Stimulated activated CD8-positive, alpha-beta memory T cell treated with anti-CD3 and anti-CD28 coated beads, Interleukin-7, amount 100 ng/mL, for 1 hour (primary cell): Measurements from ENCODE around the gene MBTPS2.
"Not testable (repeated sequence)": the region's sequence is repeated elsewhere in the genome, so short reads cannot be mapped to it uniquely, and the experiment has no call there.

ENCODE experiments used
- DNase-seq, 2 donors: peaks; one replicate each; pipeline ENCODE4 v3.0.0-alpha.2; 2020; ENCODE audit warnings: low read depth in 2 of 2

The MBTPS2 gene

DNA sequence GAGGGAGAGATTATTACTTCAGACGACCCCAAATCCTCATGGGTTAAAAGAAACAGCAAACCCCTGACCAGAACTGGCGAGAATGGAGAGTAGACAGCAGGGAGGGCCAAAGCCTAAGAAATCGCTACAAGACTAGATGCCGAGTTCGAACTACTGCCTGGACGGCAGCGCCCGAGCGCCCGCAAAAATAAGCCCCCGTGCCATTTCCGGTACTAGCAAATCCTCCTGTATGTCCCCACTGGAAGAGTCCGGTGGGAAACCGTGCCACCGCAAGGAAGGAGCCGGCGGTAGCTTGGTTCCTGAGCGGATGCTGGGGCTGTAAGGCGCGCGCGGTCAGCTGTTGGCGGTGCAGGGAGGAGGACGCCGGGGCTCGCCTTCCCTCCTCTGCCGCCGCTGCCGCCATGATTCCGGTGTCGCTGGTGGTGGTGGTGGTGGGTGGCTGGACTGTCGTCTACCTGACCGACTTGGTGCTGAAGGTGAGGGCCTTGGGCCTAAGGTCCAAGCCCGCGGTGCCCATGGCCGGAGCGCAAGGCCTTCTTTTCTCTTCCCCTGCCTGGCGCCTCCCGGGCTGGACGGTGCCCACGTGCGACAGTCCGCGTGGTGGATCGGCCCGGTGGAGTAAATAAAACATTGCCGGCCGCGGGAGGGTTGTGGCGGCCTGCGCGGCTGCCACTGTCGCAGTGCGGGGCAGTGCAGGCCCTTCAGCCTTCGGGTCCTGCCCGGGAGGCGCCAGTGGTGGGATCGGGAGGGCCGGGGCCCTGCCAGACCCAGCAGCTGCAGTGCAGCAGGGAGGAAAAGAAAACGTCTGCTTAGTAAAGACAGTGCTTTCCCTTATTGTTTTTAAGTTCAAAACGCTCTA is at the start of gene MBTPS2:
Gene MBTPS2 (plus strand): TSS at position 284 of the 859 bp plus-strand sequence. CDS start 118 bp downstream, at position 402.
- peak; percentile 57 to 59 for DNase-seq

DNA sequence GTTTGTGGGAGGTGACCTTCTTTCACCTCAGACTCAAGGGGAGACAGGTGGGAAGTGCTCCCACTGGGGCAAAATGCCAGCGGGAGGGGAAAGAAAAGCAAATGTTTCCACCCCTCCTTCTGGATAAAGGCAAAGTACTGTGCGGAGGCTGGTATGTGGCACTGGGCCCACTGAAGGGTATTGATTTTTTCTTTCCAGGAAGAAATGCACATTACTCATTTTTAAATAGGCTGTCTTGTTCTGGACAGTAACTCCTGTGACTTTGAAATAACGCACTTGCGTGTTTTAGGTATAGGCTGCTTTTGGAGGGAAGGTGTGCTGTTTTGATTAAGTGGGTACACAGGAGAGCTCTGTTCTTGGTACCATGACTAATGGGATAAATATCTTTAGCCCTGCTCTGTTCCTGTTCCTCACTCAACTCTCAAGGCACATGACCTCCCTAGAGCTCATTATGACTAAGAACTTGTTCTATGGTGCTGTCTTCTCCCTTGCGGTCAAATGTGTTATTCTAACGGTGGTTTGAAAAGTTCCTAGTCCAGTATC is 40.7 kb upstream of the MBTPS2 start:
- no peak for DNase-seq

DNA sequence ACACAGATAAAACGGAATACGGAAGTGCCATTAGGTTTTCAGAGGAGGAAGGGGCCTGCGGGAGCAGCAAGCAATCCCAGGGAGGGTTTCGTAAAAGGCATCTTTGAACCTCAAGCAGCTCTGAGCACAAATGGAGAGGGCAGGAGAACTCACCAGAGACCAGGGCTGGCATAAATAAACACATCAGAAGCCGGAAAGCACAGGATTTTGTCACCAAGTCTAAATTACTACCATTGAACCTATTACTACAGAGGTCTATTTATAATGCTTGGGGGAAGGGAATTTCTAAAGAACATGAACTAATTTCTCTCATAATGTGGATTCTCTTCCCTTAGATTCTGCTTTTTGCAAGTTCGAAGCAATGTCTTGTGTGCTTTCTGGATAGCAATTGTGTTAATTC is 39.6 kb upstream of the MBTPS2 start:
- no peak for DNase-seq

DNA sequence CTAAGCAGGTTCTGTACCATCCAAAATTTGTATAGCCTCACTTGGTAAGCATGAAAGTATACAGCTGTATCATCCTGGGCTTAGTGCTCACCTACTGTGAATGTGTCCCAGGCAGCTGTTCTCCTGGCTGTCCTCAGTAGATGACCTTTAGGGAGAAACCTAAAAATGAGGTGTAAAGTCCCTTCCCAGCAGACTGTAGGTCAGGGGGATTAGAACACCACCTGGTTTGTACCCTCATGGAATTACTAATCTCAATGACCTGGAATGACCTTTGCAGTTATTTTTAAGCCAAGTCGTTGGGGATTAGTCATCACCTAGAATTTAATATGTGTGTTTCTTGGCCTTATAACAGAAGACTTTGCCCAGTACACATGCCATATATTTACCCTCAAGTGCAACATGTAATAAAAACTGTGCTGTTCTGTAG is 39.1 kb upstream of the MBTPS2 start:
- DNase-seq, result no peak

DNA sequence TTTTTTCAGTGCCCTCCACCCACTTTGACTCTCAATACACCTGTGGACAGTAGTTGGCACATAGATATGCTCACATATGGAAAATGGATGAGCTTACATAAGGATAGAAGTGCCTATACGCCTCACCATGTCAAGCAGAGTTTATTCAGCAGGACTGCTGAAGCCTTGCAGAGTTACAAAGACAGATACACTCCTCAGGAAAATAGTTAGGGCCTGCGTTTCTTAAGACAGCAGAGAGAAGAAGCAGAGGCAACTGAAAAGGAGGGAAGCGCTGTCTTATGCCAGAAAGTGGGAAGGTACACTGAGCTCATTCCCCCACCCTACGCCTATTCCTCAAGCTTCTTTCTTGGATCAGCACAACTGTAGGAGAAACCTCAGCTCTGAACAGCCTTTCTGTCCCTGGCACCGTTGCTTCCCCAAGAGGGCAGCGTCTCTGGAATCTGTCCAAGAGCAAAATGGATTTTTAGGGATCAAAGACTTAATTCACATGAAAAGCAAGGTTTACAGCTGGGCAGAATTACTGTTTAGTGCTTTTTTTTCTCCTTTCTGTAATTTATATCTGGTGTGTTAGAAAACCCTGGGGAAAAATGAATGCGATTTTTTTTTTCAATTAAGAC is 37.3 kb upstream of the MBTPS2 start:
- DNase-seq, result no peak

DNA sequence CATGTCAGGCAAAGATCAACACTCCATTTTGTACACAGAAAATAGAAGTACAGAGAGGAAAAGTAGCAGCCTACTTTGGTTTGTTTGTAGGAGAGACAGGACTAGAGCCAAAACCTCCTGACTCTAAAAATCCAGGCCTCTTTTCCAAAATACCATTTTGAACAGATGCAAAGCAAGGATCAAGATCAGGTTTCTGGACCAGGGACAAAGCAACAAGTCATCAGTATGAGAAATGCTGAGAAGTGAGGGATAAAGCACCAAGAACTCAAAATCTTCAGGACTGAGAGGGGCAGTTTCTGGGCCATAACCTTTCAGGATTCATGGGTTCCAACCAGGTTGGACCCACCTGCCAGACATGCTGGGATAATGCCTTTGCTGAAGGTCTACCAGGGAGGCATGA is 36.6 kb upstream of the MBTPS2 start:
- no peak for DNase-seq

DNA sequence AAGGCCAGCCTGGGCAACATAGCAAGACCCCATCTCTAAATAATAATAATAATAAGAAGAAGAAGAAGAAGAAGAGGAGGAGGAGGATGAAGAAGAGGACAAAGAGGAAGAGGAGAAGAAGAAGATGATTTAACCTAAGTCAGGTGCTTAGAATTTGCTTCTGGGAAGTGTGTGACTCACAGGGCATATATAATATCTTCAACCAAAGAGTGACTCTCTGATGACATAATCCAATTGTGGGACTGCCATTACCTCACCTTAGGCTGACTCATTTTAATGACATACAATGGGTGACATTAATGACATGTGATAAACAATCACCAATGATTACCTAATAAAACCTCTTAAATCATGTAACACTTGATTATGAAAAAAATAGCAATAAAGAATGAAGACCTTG is 32.7 kb upstream of the MBTPS2 start:
- no peak for DNase-seq

DNA sequence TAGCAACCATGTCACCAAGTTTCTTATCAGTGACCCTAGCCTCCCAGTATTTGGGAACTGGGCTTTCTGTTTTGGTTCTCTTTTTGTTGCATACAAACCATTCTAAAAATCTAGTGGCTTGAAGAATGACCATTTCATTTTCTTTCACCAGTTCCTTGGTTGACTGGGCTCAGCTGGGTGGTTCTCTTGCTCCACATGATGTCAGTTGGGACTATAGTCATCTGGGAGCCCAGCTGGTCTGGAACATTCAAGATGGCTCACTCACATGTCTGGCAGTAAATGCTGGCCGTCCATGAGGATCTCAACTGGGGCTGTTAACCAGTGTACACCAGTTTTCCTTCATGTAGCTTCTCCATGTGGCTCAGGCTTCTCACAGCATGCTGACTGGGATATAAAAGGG is 27.6 kb upstream of the MBTPS2 start:
- no peak for DNase-seq

DNA sequence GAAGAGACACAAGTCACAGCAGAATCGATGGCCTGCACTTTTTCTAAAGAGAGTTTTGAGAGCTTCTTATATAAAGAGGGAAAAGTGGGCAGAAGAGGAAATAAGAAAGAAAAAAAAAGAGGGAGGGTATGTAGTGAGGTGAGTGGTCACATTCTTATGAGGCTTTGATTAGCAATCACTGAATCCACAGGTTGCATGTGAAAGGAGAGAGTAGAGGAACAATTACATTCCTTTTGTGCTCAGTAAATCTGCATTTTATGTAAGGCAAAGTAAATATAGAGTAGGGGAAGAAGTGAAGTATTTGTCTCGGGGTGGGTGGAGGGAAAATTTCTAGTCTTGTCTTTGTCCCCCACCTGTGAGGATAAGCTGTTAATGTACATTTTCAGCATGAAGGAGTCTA is 26.8 kb upstream of the MBTPS2 start:
- no peak for DNase-seq

DNA sequence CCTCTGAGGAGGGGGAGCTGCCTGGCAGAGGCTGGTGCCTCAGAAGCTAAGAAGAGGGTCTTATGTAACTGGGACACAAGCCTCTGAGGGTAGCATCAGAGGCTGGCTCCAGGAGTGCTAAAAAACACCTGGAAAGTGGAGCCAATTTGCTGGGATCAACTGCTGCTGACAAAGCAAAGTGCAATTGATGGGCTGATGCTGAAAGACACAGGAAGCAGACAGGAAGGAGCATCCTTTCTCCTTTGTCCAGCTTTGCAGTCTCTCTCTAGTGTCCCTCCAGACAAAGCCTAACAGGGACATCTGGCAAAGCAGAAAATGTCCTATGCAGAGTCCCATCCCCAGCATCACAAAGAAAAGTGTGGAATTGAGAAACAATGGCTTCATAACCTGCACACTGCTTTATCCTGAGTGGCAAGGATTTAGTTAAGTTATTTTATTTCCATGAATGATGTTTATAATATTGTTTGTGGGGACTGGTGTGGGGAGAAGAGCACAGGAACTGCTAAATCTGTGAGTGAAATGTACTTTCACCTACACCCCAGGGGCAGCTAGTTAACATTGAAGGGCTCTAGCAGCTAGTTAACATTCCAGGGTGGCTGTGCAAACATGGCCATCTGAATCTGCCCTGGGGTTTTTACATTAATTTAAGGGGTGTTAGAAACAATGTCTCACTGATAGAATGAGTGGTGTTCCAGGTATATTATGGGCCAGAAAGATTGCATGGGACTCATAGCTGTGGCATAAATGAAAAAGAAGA is 25.6 kb upstream of the MBTPS2 start:
- no peak for DNase-seq

DNA sequence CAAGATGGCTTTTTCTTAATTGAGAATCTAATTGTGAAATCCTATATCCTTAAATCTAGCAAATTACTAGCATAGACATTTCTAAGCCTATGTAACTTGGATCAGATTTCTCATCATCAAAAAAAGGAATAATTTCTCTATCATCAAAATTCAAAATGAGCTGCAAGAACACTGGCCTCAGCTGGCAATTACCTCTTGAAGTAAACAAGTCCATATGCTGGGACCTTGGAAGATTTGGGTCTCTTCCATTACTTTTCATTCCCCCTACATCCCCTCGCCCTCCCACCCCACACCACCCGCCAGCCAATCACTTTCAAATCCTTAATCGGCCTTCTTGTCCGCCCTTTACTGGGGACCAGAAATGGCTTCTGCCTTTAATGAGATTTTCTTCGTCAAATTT is 23.3 kb upstream of the MBTPS2 start:
- no peak for DNase-seq

DNA sequence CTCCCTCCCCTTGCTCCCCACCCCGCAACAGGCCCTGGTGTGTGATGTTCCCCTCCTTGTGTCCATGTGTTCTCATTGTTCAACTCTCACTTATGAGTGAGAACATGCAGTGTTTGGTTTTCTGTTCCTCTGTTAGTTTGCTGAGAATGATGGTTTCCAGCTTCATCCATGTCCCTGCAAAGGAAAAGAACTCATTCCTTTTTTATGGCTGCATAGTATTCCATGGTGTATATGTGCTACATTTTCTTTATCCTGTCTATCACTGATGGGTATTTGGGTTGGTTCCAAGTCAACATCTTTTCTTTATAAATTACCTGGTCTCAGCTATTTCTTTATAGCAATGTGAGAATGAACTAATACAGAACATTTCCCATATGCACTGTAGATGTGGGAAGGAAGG is 19.2 kb upstream of the MBTPS2 start:
- not testable (repeated sequence) for DNase-seq

DNA sequence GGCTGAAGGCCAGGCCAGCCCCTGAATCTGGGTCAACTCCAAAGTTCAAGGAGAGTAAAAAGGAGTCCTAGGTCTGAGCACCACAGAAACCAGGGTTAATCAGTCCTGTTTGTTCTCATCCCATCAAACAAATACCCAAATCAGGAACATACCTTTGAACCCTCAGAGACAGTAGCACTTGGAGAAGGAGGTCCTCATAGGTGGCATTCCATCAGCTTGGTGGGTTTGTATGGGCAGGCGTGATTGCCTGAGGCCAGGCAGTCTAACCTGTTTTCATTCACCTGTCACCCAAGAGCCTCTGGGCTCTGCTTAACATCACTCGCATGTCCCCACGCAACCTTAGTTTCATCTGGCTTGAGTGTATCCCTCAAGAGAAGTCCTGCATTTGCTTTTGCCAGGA is 17.5 kb upstream of the MBTPS2 start:
- DNase-seq, result no peak

DNA sequence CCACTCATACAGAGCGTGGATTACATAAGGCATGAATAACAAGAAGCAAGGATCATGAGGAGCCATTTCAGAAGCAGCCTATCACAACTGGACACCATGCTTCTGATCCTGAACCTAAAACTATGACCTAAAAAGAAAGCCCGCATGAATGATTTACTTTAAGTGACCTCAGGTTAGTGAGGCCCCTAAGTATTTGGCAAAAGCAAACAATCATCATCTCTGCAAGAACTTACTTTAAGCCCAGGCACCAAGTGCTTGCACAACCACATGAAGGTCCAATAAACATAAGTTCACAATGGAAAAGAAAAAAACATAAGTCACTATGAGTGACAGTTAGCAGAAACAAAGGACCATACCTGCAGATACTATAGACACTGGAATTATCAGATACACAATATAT is 7.9 kb upstream of the MBTPS2 start:
- no peak for DNase-seq

DNA sequence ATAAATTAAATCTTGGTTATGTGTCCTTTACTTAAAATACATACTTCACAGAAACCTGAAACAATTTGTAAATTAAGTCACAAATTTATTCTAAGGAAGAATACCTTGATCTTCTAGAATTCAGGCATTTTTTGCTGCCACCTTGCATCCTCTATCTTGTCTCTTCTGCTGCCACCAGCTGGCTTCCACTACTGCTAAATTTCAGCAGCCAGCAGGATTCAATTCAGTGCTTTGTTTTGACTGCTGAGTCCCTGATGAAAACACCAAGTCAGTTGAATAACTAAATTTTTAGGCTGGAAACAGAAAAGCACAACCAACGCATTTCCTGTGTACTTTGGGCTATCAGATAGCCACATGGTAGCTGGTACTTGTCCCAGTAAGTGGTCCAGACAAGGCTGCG is 2.4 kb upstream of the MBTPS2 start:
- DNase-seq, result no peak

DNA sequence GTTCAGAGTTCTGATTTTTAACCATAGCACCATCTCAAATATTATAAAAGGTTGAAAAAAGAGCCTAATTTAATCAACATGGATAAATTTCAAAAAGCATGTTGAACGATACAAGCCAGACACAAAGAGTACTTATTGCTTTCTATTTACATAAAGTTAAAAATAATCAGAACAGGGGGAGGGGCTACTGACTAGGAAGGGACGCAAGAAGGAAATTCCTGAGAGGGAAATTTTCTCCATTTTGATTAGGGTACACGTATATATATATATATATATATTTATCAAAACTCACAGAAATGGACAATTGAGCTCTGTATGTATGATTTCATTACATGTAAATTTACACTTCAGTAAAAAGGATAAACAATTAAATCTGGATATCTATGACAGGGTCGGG is 482 bp upstream of the MBTPS2 start:
- DNase-seq, result no peak

DNA sequence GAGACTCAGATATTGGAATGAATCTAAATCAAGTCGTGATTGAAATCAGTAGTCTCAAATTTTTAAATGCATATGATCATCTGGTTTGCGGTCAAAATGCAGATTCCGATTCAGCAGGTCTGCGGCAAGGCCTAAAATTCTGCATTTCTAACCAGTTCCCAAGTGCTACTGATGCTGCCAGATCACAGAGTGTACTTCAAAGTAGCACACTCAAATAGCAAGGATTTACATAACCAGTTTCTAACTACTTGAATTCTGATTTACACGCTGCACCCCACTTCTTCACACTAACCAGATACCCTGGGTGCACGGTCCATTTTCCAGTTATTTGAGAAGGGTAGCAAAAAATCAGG is 752 bp downstream of the MBTPS2 start:
- DNase-seq, result no peak

DNA sequence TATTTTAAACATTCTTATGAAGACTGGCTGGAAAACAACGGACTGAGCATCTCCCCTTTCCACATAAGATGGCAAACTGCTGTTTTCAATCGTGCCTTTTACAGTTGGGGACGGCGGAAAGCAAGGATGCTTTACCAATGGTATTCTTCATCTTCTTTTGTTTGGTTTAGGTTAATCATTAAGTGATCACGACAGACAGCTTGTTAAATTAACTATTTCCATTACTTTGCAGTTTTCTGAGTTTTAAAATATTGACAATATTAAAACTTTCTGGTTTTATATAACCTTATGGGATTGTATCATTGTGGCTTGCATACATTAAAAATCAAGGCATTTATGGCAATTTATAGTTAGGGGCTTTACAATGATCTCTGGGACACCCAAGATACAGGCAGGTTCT is 3.8 kb downstream of the MBTPS2 start:
- DNase-seq, result no peak

DNA sequence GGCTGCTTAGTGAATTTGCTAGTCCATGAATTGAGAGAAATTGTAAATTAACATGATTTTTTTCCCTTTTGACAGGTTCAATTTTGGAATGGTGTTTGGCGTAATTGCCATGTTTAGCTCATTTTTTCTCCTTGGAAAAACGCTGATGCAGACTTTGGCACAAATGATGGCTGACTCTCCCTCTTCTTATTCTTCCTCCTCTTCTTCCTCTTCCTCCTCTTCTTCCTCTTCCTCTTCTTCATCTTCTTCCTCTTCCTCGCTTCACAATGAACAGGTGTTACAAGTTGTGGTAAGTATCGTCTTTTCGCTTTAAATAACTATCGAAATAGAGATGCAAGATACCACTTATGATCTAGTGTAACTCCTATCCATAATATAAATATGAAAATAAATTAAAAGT is 5.7 kb downstream of the MBTPS2 start:
- no peak for DNase-seq

DNA sequence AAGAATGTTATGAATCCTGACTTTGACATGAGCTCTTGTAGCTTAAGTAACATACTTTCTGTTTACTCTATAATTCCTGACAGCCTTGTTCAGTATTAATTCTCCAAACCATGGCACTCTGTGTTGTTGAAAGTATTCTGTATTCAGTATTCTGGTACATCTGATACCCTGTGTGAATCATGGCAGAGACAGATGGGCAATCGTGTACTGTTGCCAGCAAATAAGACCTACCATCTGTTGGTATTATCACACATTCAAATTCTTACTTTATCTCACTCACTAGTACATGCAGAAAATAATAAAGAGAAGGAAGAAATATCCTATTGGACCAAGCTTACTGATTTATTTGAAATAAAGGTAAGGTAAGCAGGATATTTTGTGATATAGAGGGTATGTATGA is 7.9 kb downstream of the MBTPS2 start:
- no peak for DNase-seq

DNA sequence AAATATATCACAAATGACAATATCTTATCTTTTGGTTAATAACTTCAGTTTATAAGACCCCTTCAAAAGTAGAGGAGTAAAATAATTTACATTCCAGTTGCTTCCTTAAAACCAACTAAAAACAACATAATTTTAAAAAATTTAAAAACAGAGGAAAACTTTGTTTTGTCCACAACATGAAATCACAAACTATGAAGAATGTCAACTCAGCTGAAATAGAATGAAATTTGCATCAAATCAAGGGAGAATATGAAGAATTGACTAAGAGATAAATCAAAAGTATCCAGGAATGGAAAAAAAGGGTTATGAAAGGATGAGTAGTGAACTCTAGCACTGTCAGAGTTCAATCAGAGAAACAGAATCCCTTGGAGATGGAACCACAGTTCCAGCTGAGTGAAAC is 14.2 kb downstream of the MBTPS2 start:
- no peak for DNase-seq

DNA sequence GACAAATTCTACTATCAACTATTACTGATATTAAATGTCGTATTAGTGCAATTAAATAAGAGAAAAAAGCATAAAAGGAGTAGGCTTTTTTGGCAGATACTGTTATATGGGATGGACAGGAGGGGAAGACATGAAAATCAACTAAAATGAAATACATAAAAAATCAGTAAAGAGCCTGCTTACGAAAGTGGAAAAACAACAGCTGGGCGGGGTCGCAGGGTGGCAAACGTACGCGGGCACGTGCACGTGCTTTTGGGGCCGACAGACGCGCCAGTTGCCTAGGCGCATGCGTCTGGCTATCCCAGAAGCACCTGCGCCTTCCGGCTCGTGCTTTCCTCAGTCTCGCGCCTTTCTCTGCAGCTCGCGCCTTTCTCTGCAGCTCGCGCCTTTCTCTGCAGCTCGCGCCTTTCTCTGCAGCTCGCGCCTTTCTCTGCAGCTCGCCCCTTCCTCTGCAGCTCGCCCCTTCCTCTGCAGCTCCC is 16.6 kb downstream of the MBTPS2 start, which contains the start of gene YY2:
Gene YY2 (plus strand): TSS at position 51 of the 479 bp plus-strand sequence. CDS start 498 bp downstream, outside the sequence.
- DNase-seq, result no peak
